MM.1S (cell line): ENCODE measurements around the gene ABCC3.

ENCODE experiments used
- EZH2 ChIP-seq: fragments of 300-600 bp; sonication (generic); optimal IDR thresholded peaks from 2 replicates; pipeline ENCODE3; 2017; ENCODE audit warnings: low read depth, mild to moderate bottlenecking, antibody characterized with exemption, low read length, mixed read lengths
- TF ChIP-seq, protein P1 (sequence below): fragments of 300-600 bp; sonication (generic); IDR thresholded peaks from 2 replicates; pipeline ENCODE4 v1.5.1; 2016; ENCODE audit warnings: antibody characterized with exemption, low read length, mixed read lengths

DNA sequence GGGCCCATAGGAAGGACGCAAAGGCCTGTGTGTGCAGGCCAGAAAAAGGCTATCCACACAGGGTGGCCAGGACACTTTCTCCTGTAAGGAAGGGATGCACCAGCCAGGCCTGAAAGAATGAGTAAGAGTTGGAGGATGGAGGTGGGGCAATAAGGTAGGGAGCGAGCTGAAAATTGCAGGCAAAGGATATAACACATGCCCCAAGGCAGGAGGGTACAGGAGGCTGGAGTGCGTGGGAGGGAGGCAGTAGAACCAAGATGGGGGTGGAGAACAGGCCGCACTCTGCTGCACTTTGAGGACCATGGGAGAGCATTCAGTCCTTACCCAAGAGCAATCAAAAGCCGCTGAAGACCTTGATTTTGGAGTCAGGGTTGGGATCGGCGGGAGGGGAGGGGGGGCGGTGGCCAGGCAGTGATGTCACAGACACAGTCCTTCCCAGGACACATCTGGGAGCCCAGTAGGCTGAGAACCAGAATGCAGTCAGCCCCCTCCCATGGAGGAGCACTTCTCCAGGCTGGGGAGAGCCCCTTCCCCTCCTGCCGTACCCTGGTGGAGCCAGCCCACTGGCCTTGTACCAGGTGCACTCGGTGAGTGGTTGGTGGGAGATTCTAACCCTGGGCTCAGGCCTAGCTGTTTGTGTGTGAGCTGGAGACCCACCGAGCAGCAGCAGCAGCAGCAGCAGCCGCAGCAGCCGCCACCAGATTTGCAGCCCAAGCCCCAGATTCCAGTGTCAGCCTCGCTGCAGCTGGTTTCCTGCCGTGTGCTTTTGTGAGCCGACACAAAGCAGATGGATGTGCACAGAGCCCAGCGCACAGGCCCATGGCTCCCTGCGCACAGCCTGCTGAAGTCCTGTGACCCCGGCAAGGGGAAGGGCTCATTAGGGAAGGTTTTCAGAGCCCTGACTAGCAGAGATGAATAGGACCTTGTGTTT is 55.5 kb downstream of the ABCC3 start:
- TF ChIP-seq, protein P1, sequence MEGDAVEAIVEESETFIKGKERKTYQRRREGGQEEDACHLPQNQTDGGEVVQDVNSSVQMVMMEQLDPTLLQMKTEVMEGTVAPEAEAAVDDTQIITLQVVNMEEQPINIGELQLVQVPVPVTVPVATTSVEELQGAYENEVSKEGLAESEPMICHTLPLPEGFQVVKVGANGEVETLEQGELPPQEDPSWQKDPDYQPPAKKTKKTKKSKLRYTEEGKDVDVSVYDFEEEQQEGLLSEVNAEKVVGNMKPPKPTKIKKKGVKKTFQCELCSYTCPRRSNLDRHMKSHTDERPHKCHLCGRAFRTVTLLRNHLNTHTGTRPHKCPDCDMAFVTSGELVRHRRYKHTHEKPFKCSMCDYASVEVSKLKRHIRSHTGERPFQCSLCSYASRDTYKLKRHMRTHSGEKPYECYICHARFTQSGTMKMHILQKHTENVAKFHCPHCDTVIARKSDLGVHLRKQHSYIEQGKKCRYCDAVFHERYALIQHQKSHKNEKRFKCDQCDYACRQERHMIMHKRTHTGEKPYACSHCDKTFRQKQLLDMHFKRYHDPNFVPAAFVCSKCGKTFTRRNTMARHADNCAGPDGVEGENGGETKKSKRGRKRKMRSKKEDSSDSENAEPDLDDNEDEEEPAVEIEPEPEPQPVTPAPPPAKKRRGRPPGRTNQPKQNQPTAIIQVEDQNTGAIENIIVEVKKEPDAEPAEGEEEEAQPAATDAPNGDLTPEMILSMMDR, result no peak
- TF ChIP-seq EZH2, result no peak
